Vagina (tissue), 2 donors: ENCODE data around the gene LINGO4.

Experiments used
- CTCF ChIP-seq, 3 experiments: fragments of 450-650 bp in 2 of 3; fragments of 200-600 bp in 1 of 3; sonication (generic) in 1 of 3; IDR thresholded peaks; one replicate each; pipeline ENCODE4 v1.5.1; 2017 to 2019; ENCODE audit warnings: antibody characterized with exemption in 3 of 3, mild to moderate bottlenecking in 2 of 3, moderate library complexity in 2 of 3
- POLR2A ChIP-seq, 2 donors: fragments of 450-650 bp; IDR thresholded peaks; one replicate each; pipeline ENCODE4 v1.6.1; 2017; ENCODE audit warnings: antibody characterized with exemption in 2 of 2, mild to moderate bottlenecking in 2 of 2, moderate library complexity in 2 of 2

GRCh38 chr1:151805066-151805820 is at the start of gene LINGO4:
- no peak for TF ChIP-seq CTCF (IDR thresholded peaks at IDR 0.05)
- no peak for TF ChIP-seq POLR2A (IDR thresholded peaks at IDR 0.05)
